ENCODE results near the gene PRRT4.

PRRT4 gene

GRCh38 chr7:128343554-128344430, 17.7 kb downstream of the PRRT4 start, which contains the start of gene RBM28:
Gene RBM28, minus strand, starts transcription at chr7:128343908. Its CDS starts 115 bp downstream, at chr7:128343793.
- DNase-seq = peak; percentile 73

- DNase-seq = no peak
These were observed 19.8 kb downstream of the PRRT4 start for GRCh38 chr7:128341733-128342132.

GRCh38 chr7:128335730-128336129, 25.8 kb downstream of the PRRT4 start:
- no peak for DNase-seq

- DNase-seq = no peak
These were observed 37.2 kb downstream of the PRRT4 start for GRCh38 chr7:128324368-128324680.

- no peak for DNase-seq
These were observed 37.8 kb downstream of the PRRT4 start for GRCh38 chr7:128323459-128324367.

GRCh38 chr7:128323040-128323439, 38.5 kb downstream of the PRRT4 start:
- no peak for DNase-seq

- no peak for DNase-seq
These were observed 39.3 kb downstream of the PRRT4 start for GRCh38 chr7:128322040-128322643.

- DNase-seq = no peak
These were observed 40.5 kb downstream of the PRRT4 start for GRCh38 chr7:128321044-128321422.

- DNase-seq = no peak
These were observed 42.8 kb downstream of the PRRT4 start for GRCh38 chr7:128318691-128319090.

GRCh38 chr7:128311013-128311412, 50.5 kb downstream of the PRRT4 start:
- DNase-seq = no peak

GRCh38 chr7:128310499-128310898, 51.0 kb downstream of the PRRT4 start:
- DNase-seq = no peak

GRCh38 chr7:128309976-128310375, 51.5 kb downstream of the PRRT4 start:
- DNase-seq = no peak

- no peak for DNase-seq
These were observed 52.4 kb downstream of the PRRT4 start for GRCh38 chr7:128309124-128309523.

GRCh38 chr7:128307061-128307460, 54.4 kb downstream of the PRRT4 start:
- DNase-seq = no peak

GRCh38 chr7:128304212-128304611, 57.3 kb downstream of the PRRT4 start:
- no peak for DNase-seq

GRCh38 chr7:128303643-128304042, 57.8 kb downstream of the PRRT4 start:
- no peak for DNase-seq

- DNase-seq = no peak
These were observed 58.4 kb downstream of the PRRT4 start for GRCh38 chr7:128303133-128303532.

GRCh38 chr7:128302139-128302538, 59.4 kb downstream of the PRRT4 start:
- DNase-seq = no peak

All from effector CD8-positive, alpha-beta T cell (primary cell).